Head of caudate nucleus (tissue), 42 donors: ENCODE results near the gene GRAMD1B.

Experiments used
- DNase-seq, 42 donors: peaks; one replicate each; pipeline versions ENCODE4 v3.0.0 to v3.0.0-alpha.2; 2020 to 2021; ENCODE audit warnings: mixed read lengths in 7 of 42
- intact Hi-C: fragments of 100-400 bp; cut with DNase I; formaldehyde crosslinking; loops from one replicate; pipeline ENCODE4 v1.15.0; 2022

The GRAMD1B gene

GRCh38 chr11:123469089-123469488 is 39.0 kb downstream of the GRAMD1B start:
- DNase-seq = peak in 6 of 42 donors; percentile 12 to 55 (median 48)
- intact Hi-C loops = no loop called here

GRCh38 chr11:123469586-123469985 is 39.5 kb downstream of the GRAMD1B start:
- no peak for DNase-seq
- intact Hi-C loops = no loop called here

GRCh38 chr11:123470842-123471241 is 40.8 kb downstream of the GRAMD1B start:
- no peak for DNase-seq
- intact Hi-C loops = loop anchor here (10.0 kb wide), 2 partner anchors 66 to 366 kb away; no protein-coding TSS in a partner anchor

GRCh38 chr11:123472236-123472935 is 42.3 kb downstream of the GRAMD1B start:
- intact Hi-C loops = loop anchor here (10.0 kb wide), 2 partner anchors 68 to 368 kb away; no protein-coding TSS in a partner anchor
- no peak for DNase-seq

GRCh38 chr11:123473941-123474677 is 44.0 kb downstream of the GRAMD1B start:
- DNase-seq = no peak
- intact Hi-C loops = loop anchor here (10.0 kb wide), 2 partner anchors 69 to 369 kb away; no protein-coding TSS in a partner anchor

GRCh38 chr11:123474994-123475393 is 44.9 kb downstream of the GRAMD1B start:
- DNase-seq = no peak
- intact Hi-C loops = loop anchor here (5.0 to 10.0 kb wide), 3 partner anchors 70 to 370 kb away; no protein-coding TSS in a partner anchor

GRCh38 chr11:123475469-123475868 is 45.4 kb downstream of the GRAMD1B start:
- no peak for DNase-seq
- intact Hi-C loops = loop anchor here (5.0 to 10.0 kb wide), 3 partner anchors 71 to 371 kb away; no protein-coding TSS in a partner anchor

- intact Hi-C loops = loop anchor here (5.0 to 10.0 kb wide), 3 partner anchors 73 to 373 kb away; no protein-coding TSS in a partner anchor
- no peak for DNase-seq
These were observed 47.3 kb downstream of the GRAMD1B start for GRCh38 chr11:123477205-123477907.

- intact Hi-C loops = loop anchor here (5.0 to 10.0 kb wide), 3 partner anchors 74 to 374 kb away; no protein-coding TSS in a partner anchor
These were observed 48.4 kb downstream of the GRAMD1B start for GRCh38 chr11:123478352-123478987.

GRCh38 chr11:123479048-123479837 is 49.2 kb downstream of the GRAMD1B start:
- intact Hi-C loops = loop anchor here (5.0 to 10.0 kb wide), 3 partner anchors 74 to 374 kb away; no protein-coding TSS in a partner anchor
- DNase-seq = no peak

More at GRCh38 chr11:123478352-123478987, 48.4 kb downstream of the GRAMD1B start:
- DNase-seq = peak in 41 of 42 donors; percentile 20 to 81 (median 53)

- DNase-seq = no peak
- intact Hi-C loops = no loop called here
These were observed 50.3 kb downstream of the GRAMD1B start for GRCh38 chr11:123480290-123480815.

GRCh38 chr11:123480882-123481281 is 50.8 kb downstream of the GRAMD1B start:
- DNase-seq = no peak
- intact Hi-C loops = no loop called here

- intact Hi-C loops = no loop called here
- no peak for DNase-seq
These were observed 51.6 kb downstream of the GRAMD1B start for GRCh38 chr11:123481640-123482039.

- intact Hi-C loops = no loop called here
- no peak for DNase-seq
These were observed 52.1 kb downstream of the GRAMD1B start for GRCh38 chr11:123482218-123482617.

- intact Hi-C loops = no loop called here
- DNase-seq = peak in 4 of 42 donors; percentile 23 to 46 (median 36)
These were observed 53.0 kb downstream of the GRAMD1B start for GRCh38 chr11:123483058-123483457.

GRCh38 chr11:123483466-123483865 is 53.4 kb downstream of the GRAMD1B start:
- no peak for DNase-seq
- intact Hi-C loops = no loop called here

- intact Hi-C loops = no loop called here
- DNase-seq = no peak
These were observed 54.4 kb downstream of the GRAMD1B start for GRCh38 chr11:123484448-123484847.
